ENCODE data around the gene APOO.

The APOO gene

GRCh38 chrX:23784470-23785331, 123.0 kb downstream of the APOO start:
- DNase-seq (ENCODE audit: low read depth) = no peak

- no peak for DNase-seq (ENCODE audit: low read depth)
Observed at GRCh38 chrX:23783589-23784469, 123.9 kb downstream of the APOO start.

Measured in stimulated activated CD8-positive, alpha-beta memory T cell treated with anti-CD3 and anti-CD28 coated beads, Interleukin-4, amount 100 ng/mL, for 24 hours (primary cell).